ENCODE measurements around the gene TRAPPC2L. TPM values are rescaled to one million over a fixed set of nuclear protein-coding genes. Genes with fewer than 3 reads are reported as not detected.

The TRAPPC2L gene
- total RNA-seq, 1 experiment from 2014 or later: 82.0 TPM

DNA sequence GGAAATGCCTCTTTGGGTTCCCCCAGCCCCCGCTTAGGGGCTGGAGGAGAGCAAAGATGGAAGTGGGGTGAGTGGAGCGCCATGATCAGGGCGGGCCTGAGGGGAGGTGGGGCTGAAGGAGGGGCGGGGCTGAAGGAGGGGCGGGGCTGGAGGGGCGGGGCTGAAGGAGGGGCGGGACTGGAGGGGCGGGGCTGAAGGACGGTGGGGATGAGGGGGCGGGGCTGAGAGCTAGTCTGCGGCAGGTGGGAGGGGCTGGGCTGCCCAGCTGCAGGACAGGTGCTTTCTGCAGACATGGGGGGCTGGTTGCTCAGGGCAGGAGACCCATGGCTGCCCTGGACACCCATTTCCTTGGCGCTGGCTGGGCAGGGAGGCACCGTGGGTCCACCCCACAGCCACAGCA is 48.6 kb downstream of the TRAPPC2L start (continued):
- TF ChIP-seq RORB (CRISPR knock-in tag; IDR thresholded peaks at IDR 0.05) (no peak), MAX (CRISPR knock-in tag; IDR thresholded peaks at IDR 0.05) (no peak), JAZF1 (CRISPR knock-in tag; IDR thresholded peaks at IDR 0.05) (no peak), CBFB (CRISPR knock-in tag; IDR thresholded peaks at IDR 0.05; ENCODE audit: low read depth) (no peak), GABPB1 (CRISPR knock-in tag; IDR thresholded peaks at IDR 0.05) (no peak), SOX15 (CRISPR knock-in tag; IDR thresholded peaks at IDR 0.05) (no peak), NFYB (CRISPR knock-in tag; conservative IDR thresholded peaks at IDR 0.05; ENCODE audit: low read depth) (no peak), IRF1 (CRISPR knock-in tag; IDR thresholded peaks at IDR 0.05) (no peak), HMGA2 (CRISPR knock-in tag; IDR thresholded peaks at IDR 0.05) (no peak)
- TF ChIP-seq, protein P1, sequence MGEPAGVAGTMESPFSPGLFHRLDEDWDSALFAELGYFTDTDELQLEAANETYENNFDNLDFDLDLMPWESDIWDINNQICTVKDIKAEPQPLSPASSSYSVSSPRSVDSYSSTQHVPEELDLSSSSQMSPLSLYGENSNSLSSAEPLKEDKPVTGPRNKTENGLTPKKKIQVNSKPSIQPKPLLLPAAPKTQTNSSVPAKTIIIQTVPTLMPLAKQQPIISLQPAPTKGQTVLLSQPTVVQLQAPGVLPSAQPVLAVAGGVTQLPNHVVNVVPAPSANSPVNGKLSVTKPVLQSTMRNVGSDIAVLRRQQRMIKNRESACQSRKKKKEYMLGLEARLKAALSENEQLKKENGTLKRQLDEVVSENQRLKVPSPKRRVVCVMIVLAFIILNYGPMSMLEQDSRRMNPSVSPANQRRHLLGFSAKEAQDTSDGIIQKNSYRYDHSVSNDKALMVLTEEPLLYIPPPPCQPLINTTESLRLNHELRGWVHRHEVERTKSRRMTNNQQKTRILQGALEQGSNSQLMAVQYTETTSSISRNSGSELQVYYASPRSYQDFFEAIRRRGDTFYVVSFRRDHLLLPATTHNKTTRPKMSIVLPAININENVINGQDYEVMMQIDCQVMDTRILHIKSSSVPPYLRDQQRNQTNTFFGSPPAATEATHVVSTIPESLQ (CRISPR knock-in tag; IDR thresholded peaks at IDR 0.05): no peak

DNA sequence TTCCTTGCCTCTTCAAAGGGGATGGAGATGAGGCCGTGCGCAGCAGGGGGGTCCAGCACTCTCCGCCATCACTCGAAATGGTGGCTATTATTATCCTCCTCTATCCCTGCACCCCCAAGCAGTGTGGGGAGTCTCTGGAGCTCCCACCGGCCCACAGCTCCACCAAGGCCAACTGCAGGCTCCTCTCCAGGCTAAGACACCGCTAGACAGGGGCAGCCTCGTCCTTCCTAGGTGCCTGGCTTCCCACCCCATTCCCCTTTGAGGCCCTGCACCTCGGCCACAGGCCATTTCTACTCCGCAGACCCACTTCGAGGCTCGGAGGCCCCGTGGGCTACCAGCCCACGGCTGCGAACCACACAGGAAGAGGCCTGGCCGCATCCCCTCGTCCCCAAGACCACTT is 49.1 kb downstream of the TRAPPC2L start:
- DNase-seq (ENCODE audit: low spot score): no peak
- Mint-ChIP-seq H3K9me3 (no peaks in the 10 kb centered on the region), H3K36me3 (no peaks in the 10 kb centered on the region), H3K27ac (no peak overlapping the region), H3K27me3 (ENCODE audit: low read depth) (no peaks in the 10 kb centered on the region), H3K4me3 (no peak overlapping the region), H3K4me1 (peaks cover 2% of the 10 kb centered on the region; the same call in 1 of the 2 replicates)
- POLR2A ChIA-PET: no interaction called here
- CTCF ChIA-PET: interaction anchor here (0.6 to 1.6 kb wide), 9 partner anchors 9 to 709 kb away, joined by 3 to 20 read pairs (median 3); no protein-coding TSS in a partner anchor
- ATAC-seq: no peak
- TF ChIP-seq ZNF396 (CRISPR knock-in tag; IDR thresholded peaks at IDR 0.05; ENCODE audit: borderline replicate concordance): no peak
- TF ChIP-seq ZNF138 (CRISPR knock-in tag; conservative IDR thresholded peaks at IDR 0.05): no peak
- no peak for TF ChIP-seq ZNF219 (CRISPR knock-in tag; IDR thresholded peaks at IDR 0.05; ENCODE audit: borderline replicate concordance)
- no peak for TF ChIP-seq CREM (CRISPR knock-in tag; IDR thresholded peaks at IDR 0.05)
- TF ChIP-seq ZNF121 (CRISPR knock-in tag; IDR thresholded peaks at IDR 0.05): no peak
- no peak for TF ChIP-seq ZNF263 (CRISPR knock-in tag; IDR thresholded peaks at IDR 0.05; ENCODE audit: low read depth)
- no peak for TF ChIP-seq ZNF416 (CRISPR knock-in tag; IDR thresholded peaks at IDR 0.05)
- no peak for TF ChIP-seq GABPB1 (CRISPR knock-in tag; IDR thresholded peaks at IDR 0.05)
- TF ChIP-seq, protein P2, sequence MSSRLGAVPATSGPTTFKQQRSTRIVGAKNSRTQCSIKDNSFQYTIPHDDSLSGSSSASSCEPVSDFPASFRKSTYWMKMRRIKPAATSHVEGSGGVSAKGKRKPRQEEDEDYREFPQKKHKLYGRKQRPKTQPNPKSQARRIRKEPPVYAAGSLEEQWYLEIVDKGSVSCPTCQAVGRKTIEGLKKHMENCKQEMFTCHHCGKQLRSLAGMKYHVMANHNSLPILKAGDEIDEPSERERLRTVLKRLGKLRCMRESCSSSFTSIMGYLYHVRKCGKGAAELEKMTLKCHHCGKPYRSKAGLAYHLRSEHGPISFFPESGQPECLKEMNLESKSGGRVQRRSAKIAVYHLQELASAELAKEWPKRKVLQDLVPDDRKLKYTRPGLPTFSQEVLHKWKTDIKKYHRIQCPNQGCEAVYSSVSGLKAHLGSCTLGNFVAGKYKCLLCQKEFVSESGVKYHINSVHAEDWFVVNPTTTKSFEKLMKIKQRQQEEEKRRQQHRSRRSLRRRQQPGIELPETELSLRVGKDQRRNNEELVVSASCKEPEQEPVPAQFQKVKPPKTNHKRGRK (CRISPR knock-in tag; IDR thresholded peaks at IDR 0.05; ENCODE audit: borderline replicate concordance): no peak
- TF ChIP-seq MYBL2 (CRISPR knock-in tag; IDR thresholded peaks at IDR 0.05): no peak
- TF ChIP-seq NFE2L1 (CRISPR knock-in tag; IDR thresholded peaks at IDR 0.05): no peak
- TF ChIP-seq, protein P3, sequence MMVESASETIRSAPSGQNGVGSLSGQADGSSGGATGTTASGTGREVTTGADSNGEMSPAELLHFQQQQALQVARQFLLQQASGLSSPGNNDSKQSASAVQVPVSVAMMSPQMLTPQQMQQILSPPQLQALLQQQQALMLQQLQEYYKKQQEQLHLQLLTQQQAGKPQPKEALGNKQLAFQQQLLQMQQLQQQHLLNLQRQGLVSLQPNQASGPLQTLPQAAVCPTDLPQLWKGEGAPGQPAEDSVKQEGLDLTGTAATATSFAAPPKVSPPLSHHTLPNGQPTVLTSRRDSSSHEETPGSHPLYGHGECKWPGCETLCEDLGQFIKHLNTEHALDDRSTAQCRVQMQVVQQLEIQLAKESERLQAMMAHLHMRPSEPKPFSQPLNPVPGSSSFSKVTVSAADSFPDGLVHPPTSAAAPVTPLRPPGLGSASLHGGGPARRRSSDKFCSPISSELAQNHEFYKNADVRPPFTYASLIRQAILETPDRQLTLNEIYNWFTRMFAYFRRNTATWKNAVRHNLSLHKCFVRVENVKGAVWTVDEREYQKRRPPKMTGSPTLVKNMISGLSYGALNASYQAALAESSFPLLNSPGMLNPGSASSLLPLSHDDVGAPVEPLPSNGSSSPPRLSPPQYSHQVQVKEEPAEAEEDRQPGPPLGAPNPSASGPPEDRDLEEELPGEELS (CRISPR knock-in tag; IDR thresholded peaks at IDR 0.05): no peak
- no peak for TF ChIP-seq MAX (CRISPR knock-in tag; IDR thresholded peaks at IDR 0.05)
- TF ChIP-seq JUN (CRISPR knock-in tag; IDR thresholded peaks at IDR 0.05): no peak
- TF ChIP-seq, protein P4, sequence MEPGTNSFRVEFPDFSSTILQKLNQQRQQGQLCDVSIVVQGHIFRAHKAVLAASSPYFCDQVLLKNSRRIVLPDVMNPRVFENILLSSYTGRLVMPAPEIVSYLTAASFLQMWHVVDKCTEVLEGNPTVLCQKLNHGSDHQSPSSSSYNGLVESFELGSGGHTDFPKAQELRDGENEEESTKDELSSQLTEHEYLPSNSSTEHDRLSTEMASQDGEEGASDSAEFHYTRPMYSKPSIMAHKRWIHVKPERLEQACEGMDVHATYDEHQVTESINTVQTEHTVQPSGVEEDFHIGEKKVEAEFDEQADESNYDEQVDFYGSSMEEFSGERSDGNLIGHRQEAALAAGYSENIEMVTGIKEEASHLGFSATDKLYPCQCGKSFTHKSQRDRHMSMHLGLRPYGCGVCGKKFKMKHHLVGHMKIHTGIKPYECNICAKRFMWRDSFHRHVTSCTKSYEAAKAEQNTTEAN (CRISPR knock-in tag; IDR thresholded peaks at IDR 0.05): no peak
- no peak for TF ChIP-seq TP53 (CRISPR knock-in tag; IDR thresholded peaks at IDR 0.05)

Data from WTC11 (cell line).